A549 (cell line): Measurements from ENCODE around the gene NOS1AP.

Experiments used
- CHD2 ChIP-seq: fragments of 150-350 bp; IDR thresholded peaks from 2 replicates; pipeline ENCODE4 v1.6.1; 2014; ENCODE audit warnings: low read length; ENCODE audit not compliant: partially characterized antibody
- EP300 ChIP-seq, 2 experiments: fragments of >200 bp; sonication (Bioruptor Twin); formaldehyde crosslinking; IDR thresholded peaks; 2 replicates in 1 of 2; 3 replicates in 1 of 2; pipeline ENCODE4 v1.6.1; 2016 to 2017
- JUN ChIP-seq, 2 experiments: fragments of >200 bp; sonication (Bioruptor Twin); formaldehyde crosslinking; IDR thresholded peaks; 2 replicates in 1 of 2; 3 replicates in 1 of 2; pipeline ENCODE4 v1.6.1; 2016 to 2017
- PHF8 ChIP-seq: fragments of 200-600 bp; sonication (generic); IDR thresholded peaks from 2 replicates; pipeline ENCODE4 v1.6.1; 2016; ENCODE audit warnings: low read depth, mild to moderate bottlenecking, antibody characterized with exemption, moderate library complexity, borderline replicate concordance
- POLR2A ChIP-seq: IDR thresholded peaks from 2 replicates; pipeline ENCODE4 v1.6.1; 2012; ENCODE audit warnings: mild to moderate bottlenecking, low read length
- RAD21 ChIP-seq, 2 experiments: fragments of >200 bp in 1 of 2; sonication (Bioruptor Twin) in 1 of 2; formaldehyde crosslinking in 1 of 2; IDR thresholded peaks in 1 of 2; conservative IDR thresholded peaks in 1 of 2; 2 replicates in 1 of 2; 3 replicates in 1 of 2; pipeline ENCODE4 v1.6.1; 2012 to 2018; ENCODE audit warnings: inconsistent platforms in 1 of 2
- RARB ChIP-seq: fragments of 250-450 bp; sonication (Bioruptor Pico); IDR thresholded peaks from 2 replicates; pipeline ENCODE4 v1.8.0; 2021; ENCODE audit warnings: mild to moderate bottlenecking, moderate library complexity
- RCOR1 ChIP-seq: fragments of 150-350 bp; IDR thresholded peaks from 2 replicates; pipeline ENCODE4 v1.6.1; 2014; ENCODE audit warnings: antibody characterized with exemption, low read length, low read depth
- ZFP36 ChIP-seq: fragments of 450-650 bp; IDR thresholded peaks from 2 replicates; pipeline ENCODE4 v1.6.1; 2014; ENCODE audit warnings: borderline replicate concordance; ENCODE audit not compliant: partially characterized antibody
- TF ChIP-seq, protein P1 (sequence below): fragments of >200 bp; sonication (Bioruptor Twin); formaldehyde crosslinking; IDR thresholded peaks from 3 replicates; pipeline ENCODE4 v1.5.1; 2016
- TF ChIP-seq, protein P2 (sequence below): IDR thresholded peaks from 2 replicates; pipeline ENCODE4 v1.6.1; 2012
- TF ChIP-seq, protein P3 (sequence below): IDR thresholded peaks from 2 replicates; pipeline ENCODE4 v1.6.1; 2012

DNA sequence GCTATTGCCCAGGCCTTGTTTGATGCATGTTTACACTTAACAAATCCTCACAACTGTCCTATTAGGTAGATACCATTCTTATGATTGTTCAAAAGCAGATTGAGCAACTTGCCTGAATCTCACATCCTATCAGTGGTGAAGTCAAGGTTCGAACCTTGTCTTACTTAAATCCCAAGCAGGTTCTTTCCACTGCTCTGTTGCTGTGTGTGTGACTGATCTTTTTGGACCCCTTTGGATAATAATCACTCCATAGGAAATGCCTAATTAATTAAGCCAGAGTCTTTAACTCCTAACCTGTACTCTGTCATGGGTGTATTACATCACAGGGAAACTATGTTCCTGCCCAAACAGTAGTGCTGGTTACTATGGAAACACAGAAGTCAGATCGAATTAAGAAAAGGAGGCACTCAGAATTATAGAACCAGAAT, 222.9 kb downstream of the NOS1AP start:
- TF ChIP-seq, protein P1, sequence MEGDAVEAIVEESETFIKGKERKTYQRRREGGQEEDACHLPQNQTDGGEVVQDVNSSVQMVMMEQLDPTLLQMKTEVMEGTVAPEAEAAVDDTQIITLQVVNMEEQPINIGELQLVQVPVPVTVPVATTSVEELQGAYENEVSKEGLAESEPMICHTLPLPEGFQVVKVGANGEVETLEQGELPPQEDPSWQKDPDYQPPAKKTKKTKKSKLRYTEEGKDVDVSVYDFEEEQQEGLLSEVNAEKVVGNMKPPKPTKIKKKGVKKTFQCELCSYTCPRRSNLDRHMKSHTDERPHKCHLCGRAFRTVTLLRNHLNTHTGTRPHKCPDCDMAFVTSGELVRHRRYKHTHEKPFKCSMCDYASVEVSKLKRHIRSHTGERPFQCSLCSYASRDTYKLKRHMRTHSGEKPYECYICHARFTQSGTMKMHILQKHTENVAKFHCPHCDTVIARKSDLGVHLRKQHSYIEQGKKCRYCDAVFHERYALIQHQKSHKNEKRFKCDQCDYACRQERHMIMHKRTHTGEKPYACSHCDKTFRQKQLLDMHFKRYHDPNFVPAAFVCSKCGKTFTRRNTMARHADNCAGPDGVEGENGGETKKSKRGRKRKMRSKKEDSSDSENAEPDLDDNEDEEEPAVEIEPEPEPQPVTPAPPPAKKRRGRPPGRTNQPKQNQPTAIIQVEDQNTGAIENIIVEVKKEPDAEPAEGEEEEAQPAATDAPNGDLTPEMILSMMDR: no peak
- TF ChIP-seq POLR2A (no peak), RAD21 (conservative IDR thresholded peaks at IDR 0.05 in 1 of 2, IDR thresholded peaks at IDR 0.05 in 1 of 2) (no peak), PHF8 (no peak), ZFP36 (no peak), EP300 (IDR thresholded peaks at IDR 0.05) (no peak), CHD2 (no peak), RARB (CRISPR knock-in tag) (no peak), JUN (IDR thresholded peaks at IDR 0.05) (no peak), RCOR1 (no peak)
- TF ChIP-seq, protein P2, sequence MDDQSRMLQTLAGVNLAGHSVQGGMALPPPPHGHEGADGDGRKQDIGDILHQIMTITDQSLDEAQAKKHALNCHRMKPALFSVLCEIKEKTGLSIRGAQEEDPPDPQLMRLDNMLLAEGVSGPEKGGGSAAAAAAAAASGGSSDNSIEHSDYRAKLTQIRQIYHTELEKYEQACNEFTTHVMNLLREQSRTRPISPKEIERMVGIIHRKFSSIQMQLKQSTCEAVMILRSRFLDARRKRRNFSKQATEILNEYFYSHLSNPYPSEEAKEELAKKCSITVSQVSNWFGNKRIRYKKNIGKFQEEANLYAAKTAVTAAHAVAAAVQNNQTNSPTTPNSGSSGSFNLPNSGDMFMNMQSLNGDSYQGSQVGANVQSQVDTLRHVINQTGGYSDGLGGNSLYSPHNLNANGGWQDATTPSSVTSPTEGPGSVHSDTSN: no peak
- TF ChIP-seq, protein P3, sequence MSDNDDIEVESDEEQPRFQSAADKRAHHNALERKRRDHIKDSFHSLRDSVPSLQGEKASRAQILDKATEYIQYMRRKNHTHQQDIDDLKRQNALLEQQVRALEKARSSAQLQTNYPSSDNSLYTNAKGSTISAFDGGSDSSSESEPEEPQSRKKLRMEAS: no peak
